IMR-90 (cell line): ENCODE measurements around the gene LEPROT.
"Not testable (repeated sequence)": the region's sequence is repeated elsewhere in the genome, so short reads cannot be mapped to it uniquely, and the experiment has no call there.

Experiments
- FOS ChIP-seq: fragments of 150-350 bp; IDR thresholded peaks from 2 replicates; pipeline ENCODE4 v1.6.1; 2016; ENCODE audit warnings: low read depth, low read length
- NFE2L2 ChIP-seq: fragments of 150-350 bp; IDR thresholded peaks from 2 replicates; pipeline ENCODE4 v1.6.1; 2016; ENCODE audit warnings: low read depth, mild to moderate bottlenecking, low read length
- POLR2A ChIP-seq: IDR thresholded peaks from 2 replicates; pipeline ENCODE4 v1.6.1; 2012; ENCODE audit warnings: mild to moderate bottlenecking, low read depth, low read length
- TF ChIP-seq, protein P1 (sequence below): conservative IDR thresholded peaks from 2 replicates; pipeline ENCODE4 v1.5.1; 2012; ENCODE audit warnings: mild to moderate bottlenecking, low read depth, low read length, improper control_type of control experiment

DNA sequence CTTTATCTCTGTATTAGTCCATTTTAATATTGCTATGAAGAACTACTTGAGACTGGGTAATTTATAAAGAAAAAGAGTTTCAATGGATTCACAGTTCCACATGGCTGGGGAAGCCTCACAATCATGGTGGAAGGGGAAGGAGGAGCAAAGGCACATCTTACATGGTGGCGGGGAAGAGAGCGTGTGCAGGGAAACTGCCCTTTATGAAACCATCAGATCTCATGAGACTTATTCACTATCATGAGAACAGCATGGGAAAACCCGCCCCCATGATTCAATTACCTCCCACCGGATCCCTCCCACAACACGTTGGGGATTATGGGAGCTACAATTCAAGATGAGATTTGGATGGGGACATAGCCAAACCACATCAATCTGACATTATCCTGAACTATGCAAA lies 36.0 kb upstream of the LEPROT start:
- TF ChIP-seq, protein P1, sequence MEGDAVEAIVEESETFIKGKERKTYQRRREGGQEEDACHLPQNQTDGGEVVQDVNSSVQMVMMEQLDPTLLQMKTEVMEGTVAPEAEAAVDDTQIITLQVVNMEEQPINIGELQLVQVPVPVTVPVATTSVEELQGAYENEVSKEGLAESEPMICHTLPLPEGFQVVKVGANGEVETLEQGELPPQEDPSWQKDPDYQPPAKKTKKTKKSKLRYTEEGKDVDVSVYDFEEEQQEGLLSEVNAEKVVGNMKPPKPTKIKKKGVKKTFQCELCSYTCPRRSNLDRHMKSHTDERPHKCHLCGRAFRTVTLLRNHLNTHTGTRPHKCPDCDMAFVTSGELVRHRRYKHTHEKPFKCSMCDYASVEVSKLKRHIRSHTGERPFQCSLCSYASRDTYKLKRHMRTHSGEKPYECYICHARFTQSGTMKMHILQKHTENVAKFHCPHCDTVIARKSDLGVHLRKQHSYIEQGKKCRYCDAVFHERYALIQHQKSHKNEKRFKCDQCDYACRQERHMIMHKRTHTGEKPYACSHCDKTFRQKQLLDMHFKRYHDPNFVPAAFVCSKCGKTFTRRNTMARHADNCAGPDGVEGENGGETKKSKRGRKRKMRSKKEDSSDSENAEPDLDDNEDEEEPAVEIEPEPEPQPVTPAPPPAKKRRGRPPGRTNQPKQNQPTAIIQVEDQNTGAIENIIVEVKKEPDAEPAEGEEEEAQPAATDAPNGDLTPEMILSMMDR = not testable (repeated sequence)
- TF ChIP-seq POLR2A, NFE2L2, FOS: not testable (repeated sequence)
